GM18505 (cell line): ENCODE data around the gene ANAPC4.

ENCODE experiments used
- ATAC-seq: cut with Tn5 transposase; IDR thresholded peaks from one replicate; pipeline ENCODE4 v1.9.1; 2021; ENCODE audit not compliant: unreplicated experiment
- POLR2A ChIP-seq: IDR thresholded peaks from 4 replicates; pipeline ENCODE4 v1.6.1; 2011; ENCODE audit warnings: borderline replicate concordance; ENCODE audit not compliant: insufficient read depth, insufficient read length; ENCODE audit errors: extremely low read depth

Gene ANAPC4

DNA sequence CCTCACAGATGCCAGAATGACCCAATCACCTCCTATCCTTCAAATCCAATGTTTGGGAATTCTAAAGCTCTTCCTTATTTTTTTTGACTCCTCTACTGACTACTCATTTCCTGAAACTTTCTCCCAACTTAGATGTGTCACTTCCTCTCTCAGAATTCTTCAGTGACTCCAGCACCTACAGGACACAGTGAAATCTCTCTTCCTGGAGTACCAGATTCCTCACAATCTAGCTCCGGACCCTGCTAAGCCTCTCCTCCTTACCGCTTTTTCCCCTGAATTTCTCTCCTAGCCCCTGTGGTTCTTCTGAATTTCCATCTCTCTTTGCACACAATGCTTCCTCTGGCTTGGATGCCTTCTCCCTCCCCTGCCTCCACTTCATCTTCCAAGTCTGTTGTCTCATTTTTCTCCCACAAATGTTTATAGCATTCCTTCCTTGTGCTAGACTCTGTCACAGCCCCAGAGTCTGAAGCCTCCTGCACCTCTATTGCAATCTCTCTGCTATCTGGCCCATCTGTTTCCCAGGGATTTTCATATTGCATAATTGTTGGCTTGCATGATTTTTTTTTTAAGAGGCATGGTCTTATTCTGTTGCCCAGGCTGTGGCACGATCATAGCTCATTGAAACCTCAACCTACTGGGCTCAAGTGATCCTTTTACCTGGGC, 80.1 kb downstream of the ANAPC4 start:
- ATAC-seq, result no peak
- no peak for TF ChIP-seq POLR2A

GRCh38 chr4:25466966-25467697, 90.1 kb downstream of the ANAPC4 start:
- TF ChIP-seq POLR2A, result no peak

GRCh38 chr4:25467843-25468242, 90.8 kb downstream of the ANAPC4 start:
- no peak for ATAC-seq
- no peak for TF ChIP-seq POLR2A

More at GRCh38 chr4:25466966-25467697, 90.1 kb downstream of the ANAPC4 start:
- no peak for ATAC-seq
